ENCODE measurements around the gene F7.

F7 gene

DNA sequence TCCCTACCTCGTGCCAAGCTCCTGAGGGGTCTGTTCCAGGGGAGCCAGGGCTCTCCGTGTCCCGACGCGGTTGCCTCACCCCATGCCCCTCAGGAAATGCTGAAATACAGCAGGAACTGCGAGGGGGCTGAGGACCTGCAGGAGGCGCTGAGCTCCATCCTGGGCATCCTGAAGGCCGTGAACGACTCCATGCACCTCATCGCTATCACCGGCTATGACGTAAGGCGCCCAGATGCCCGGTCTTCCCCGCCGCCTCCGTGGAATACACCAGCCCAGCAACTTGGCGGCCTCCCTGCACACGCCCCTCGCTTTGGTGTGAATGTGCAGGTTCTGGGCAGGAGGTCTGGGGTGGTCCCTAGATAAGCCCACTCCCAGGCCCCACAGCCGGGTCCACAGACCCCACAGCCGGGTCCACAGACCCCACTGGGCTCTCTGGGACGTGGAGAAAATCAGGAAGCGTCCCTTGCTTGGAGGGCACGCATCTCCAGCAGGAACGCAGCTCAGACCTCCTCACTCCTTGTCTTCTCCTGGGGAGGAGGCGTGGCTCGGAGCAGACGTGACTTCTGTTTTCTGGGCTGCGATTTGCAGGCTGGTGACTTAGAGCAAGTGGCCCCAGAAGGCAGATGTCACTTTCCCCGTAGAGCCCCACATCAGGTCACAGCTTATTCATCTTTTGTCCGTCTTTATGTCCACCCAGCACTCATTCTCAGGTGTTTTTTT, 19.4 kb upstream of the F7 start:
- DNase-seq (ENCODE audit: extremely low read depth in 1 of 2, low read depth in 1 of 2) = no peak

DNA sequence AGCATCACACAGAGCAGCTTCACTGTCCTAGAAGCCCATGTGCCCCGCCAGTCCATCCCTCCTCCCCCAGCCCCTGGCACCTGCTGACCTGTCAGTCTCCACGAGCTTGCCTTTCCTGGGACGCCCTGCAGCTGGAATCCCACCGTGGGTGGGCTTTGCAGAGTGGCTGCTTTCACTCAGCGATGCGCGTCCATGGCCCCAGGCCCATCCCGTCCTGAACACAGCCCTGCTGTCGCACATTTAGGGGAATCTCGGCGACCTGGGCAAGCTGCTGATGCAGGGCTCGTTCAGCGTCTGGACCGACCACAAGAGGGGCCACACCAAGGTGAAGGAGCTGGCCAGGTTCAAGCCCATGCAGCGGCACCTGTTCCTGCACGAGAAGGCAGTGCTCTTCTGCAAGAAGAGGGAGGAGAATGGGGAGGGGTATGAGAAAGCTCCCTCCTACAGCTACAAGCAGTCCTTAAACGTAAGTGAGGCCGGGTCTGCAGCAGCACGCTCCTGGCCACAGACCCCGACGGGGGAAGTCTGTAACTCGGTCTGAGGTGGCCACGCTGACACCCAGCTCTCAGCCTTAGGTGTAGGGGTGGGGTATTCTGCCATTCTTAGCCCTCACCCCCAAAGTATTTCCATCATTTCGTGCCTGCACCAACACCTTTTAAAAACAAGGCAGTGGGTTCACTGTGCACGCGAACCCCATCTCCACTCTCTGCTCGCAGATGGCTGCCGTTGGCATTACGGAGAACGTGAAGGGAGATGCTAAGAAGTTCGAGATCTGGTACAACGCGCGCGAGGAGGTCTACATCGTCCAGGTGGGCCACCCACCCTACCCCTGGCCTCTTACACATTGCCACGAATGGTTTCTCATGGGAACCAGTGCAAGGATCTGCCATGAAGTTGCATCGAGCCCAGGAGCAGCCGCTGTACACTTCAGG, 18.3 kb upstream of the F7 start:
- DNase-seq (ENCODE audit: extremely low read depth in 1 of 2, low read depth in 1 of 2) = no peak

- no peak for DNase-seq (ENCODE audit: extremely low read depth in 1 of 2, low read depth in 1 of 2)
Measured at GRCh38 chr13:113087923-113088690, 17.5 kb upstream of the F7 start.

DNA sequence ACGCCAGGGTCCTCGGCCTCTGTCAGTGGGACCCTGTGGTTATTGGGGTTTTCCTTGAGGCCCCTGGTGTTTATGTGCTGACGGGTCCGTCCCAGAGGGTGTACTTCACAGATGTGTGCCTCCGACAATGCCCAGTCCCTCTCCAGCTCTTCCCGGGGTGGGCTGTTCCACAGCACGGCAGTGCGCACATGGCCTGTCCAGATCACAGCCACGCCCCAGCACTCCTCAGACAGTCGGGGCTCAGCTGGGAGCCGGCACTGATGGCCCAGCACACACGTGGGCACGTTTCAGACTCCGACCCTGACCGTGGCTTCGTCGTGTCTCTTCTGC, 16.9 kb upstream of the F7 start:
- DNase-seq (ENCODE audit: extremely low read depth in 1 of 2, low read depth in 1 of 2) = no peak

- no peak for DNase-seq (ENCODE audit: extremely low read depth in 1 of 2, low read depth in 1 of 2)
Measured at GRCh38 chr13:113089693-113090414, 15.7 kb upstream of the F7 start.

DNA sequence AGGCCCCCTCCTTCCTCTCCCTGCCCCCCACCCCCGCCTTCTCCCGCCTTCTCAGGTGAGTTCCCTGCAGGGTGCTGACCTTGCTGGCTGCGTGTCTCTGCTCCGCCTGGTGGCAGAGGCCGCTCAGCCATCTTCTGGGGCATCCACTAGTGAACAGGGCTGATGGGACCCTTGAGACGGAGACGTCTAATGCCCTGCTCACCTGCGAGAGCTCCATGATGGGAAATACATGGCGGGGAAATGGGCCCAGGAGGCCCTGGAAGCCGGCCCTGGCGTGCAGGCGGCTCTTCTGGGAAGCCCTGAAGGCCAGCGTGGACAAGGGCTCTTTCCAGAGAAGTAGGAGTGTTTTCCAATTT, 15.2 kb upstream of the F7 start:
- DNase-seq (ENCODE audit: extremely low read depth in 1 of 2, low read depth in 1 of 2) = no peak

- no peak for DNase-seq (ENCODE audit: extremely low read depth in 1 of 2, low read depth in 1 of 2)
Measured at GRCh38 chr13:113090806-113091205, 14.8 kb upstream of the F7 start.

GRCh38 chr13:113091211-113091771, 14.3 kb upstream of the F7 start:
- DNase-seq (ENCODE audit: extremely low read depth in 1 of 2, low read depth in 1 of 2) = no peak

DNA sequence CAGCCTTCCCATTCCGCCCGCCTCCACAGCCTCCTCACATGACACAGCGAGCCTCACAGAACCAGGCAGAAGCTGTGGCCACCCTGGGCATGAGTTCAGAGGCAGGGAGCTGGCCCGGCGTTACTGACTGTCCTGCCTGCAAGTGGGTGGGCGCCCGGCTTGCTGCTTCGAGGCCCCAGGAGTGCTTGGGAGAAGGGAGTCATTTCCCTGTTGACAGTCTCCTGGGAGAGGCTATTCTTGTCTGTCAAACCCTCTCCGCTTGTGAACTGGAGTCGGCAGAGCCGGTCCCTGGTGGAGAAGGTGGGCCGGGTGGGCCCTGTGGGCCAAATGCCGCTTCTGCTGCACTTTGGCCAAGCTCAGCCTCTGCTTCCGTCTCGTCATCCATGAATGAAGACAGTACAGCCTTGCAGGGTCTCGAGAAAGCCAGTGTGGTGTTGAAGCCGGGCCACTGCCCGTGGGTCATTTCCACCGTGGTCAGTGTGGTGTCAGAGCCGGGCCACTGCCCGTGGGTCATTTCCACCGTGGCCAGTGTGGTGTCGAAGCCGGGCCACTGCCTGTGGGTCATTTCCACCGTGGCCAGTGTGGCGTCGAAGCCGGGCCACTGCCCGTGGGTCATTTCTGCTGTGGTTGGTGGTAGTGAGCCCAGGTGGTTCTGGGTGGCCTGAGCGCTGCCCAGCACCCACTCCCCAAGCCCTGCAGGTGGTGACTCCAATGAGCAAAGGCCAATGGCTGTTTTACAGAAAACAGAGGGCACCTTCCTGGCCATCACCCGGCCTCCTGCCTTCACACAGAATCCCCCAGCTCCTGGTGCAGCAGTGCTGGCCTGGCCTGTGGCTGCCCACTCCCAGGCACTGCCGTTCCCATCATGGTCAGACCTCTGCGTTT, 13.5 kb upstream of the F7 start:
- no peak for DNase-seq (ENCODE audit: extremely low read depth in 1 of 2, low read depth in 1 of 2)

DNA sequence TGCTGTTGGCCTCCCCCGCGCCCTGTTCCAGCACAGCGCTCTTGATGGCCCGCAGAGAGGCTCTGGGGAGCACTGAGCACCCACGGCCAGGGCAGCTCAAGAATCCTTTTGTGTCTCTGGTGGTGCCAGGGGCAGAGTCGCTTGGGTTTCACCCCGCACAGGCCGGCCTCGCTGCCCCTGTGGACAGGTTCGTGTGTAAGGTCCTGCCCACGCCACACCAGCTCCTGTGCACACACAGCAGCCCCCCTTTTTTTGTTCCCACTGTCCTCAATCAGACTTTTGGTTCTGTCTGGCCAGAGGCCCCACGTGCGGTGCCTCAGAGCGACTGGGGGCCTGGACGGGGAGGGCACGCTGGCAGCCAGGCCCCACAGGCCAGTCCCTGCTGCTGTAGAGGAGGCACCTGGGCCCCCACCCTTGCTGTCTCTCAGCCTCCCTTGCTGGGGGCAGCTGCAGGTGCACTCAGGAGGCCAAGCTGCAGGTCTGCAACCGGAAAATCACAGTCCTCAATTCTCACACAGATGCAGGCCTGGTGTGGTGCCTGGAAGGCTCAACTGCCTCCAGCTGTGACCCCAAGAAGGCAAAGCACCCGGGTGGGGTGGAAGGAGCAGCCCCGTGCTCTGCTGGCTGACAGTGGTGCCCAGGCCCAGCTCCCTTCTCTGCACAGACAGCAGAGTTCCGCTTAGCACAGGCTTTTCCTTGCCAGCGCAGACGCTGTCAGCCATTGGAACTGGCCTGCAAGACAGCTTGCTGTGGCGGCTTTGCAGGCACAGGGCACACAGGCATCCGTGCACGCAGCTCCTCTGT, 12.6 kb upstream of the F7 start:
- no peak for DNase-seq (ENCODE audit: extremely low read depth in 1 of 2, low read depth in 1 of 2)

DNA sequence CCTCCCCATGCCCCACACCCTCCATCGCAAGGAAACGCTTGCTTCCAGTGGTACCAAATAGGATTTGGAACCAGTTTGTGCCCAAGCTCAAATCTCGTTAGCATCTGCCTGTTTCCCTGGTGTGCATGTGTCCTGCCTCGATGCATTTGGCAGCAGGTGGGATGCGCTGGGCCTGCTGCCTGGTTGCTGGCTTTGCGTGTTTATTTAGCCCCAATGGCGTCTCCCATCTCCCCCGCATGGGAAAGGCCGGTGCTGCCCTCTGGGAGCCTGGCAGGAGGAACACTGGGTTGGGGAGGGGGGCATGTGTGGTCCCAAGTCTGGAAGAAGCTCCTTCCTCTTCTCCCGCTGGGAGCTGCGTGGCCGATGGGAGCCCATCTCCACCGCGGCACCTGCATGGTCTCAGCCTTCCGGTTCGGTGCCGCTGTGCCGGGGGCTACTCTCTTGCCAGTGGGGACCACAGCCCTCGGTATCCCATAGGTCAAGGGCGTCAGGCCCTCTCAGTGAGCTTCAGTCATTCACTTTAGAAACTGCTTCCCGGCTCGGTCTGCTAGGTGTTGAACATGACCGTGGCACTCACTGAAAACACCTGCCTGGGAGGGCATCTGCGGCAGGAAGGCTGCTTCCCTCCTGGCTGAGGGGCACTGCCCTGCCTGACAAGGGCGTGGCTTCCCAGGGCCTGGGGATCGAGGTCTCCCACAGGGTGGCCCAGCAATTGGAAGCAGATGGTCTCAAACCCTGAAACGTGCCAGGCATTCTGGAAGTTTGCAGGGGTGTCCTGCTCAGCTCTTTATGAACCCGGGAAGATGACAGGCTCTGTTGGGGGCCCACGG, 11.8 kb upstream of the F7 start:
- DNase-seq (ENCODE audit: extremely low read depth in 1 of 2, low read depth in 1 of 2) = no peak

DNA sequence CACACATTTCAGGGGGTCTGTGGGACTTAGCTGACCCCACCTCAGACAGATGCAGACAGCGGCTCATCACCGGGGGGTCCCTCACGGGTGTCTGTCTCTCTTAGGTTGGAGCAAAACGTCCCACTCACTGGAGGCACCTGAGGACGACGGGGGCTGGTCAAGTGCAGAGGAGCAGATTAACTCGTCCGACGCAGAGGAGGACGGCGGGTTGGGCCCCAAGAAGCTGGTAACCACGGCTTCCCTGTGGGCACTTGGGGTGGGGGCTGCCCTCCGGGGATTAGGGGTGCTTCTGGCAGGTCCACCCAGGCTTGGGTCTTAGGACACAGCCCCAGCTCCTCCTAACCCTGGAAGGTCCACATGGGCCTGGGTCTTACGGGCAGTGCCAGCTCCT, 11.2 kb upstream of the F7 start:
- no peak for DNase-seq (ENCODE audit: extremely low read depth in 1 of 2, low read depth in 1 of 2)

- DNase-seq (ENCODE audit: extremely low read depth in 1 of 2, low read depth in 1 of 2) = no peak
Measured at GRCh38 chr13:113095146-113096051, 10.2 kb upstream of the F7 start.

DNA sequence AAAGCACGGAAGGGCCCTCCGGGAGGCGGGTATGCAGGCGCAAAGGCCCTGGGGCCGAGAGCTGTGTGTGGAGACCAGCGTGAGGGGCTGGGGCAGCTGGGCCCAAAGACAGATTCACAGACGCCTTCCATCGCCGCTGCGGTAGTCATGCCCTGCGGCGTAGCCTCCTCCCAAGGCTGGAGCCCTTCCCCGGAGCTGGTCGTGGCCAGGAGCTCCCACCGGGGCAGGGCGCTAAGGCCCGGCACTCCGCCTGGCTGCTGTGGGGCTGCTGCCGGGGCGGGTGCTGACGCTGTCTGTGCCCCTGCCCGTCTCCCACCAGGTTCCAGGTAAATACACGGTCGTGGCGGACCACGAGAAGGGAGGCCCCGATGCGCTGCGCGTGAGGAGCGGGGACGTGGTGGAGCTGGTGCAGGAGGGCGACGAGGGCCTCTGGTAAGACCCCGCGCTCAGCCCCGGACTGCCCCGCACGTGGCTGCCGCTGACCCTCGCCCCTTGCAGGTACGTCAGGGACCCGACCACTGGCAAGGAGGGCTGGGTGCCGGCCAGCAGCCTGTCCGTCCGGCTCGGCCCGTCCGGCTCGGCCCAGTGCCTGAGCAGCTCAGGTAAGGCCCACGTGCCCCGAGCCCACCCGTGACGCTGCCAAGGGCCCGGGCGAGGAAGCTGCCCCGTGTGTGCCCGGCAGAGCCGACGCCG, 9.4 kb upstream of the F7 start:
- DNase-seq (ENCODE audit: extremely low read depth in 1 of 2, low read depth in 1 of 2) = no peak

DNA sequence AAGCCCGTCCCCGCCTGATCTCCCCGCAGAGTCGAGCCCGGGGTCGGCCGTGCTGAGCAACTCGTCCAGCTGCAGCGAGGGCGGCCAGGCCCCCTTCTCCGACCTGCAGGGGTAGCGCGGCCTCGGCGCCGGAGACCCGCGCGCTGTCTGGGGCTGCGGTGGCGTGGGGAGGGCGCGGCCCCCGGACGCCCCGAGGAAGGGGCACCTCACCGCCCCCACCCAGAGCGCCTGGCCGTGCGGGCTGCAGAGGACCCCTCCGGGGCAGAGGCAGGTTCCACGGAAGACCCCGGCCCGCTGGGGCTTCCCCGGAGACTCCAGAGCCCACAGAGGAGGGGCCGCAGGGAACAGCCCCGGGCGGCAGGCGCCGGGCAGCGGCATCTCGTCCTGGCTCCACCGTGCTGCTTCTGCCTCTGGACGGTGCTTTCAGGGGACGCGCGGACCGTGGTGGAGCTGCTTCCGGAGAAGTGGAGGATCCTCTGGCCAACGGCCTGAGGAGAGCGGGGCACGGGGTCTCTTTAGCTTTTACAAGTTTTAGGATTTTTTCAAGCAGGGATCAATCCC, 8.8 kb upstream of the F7 start:
- DNase-seq (ENCODE audit: extremely low read depth in 1 of 2, low read depth in 1 of 2) = no peak

- no peak for DNase-seq (ENCODE audit: extremely low read depth in 1 of 2, low read depth in 1 of 2)
Measured at GRCh38 chr13:113097651-113098050, 7.9 kb upstream of the F7 start.

Measured in stimulated activated CD8-positive, alpha-beta memory T cell treated with anti-CD3 and anti-CD28 coated beads, Interleukin-7, amount 100 ng/mL, for 48 hours (primary cell).